ENCODE data around the gene DNAAF5. TPM values are rescaled to one million over a fixed set of nuclear protein-coding genes. Genes with fewer than 3 reads are reported as not detected.

The DNAAF5 gene
- total RNA-seq, 1 donor from 2014 or later: 50.2 TPM

DNA sequence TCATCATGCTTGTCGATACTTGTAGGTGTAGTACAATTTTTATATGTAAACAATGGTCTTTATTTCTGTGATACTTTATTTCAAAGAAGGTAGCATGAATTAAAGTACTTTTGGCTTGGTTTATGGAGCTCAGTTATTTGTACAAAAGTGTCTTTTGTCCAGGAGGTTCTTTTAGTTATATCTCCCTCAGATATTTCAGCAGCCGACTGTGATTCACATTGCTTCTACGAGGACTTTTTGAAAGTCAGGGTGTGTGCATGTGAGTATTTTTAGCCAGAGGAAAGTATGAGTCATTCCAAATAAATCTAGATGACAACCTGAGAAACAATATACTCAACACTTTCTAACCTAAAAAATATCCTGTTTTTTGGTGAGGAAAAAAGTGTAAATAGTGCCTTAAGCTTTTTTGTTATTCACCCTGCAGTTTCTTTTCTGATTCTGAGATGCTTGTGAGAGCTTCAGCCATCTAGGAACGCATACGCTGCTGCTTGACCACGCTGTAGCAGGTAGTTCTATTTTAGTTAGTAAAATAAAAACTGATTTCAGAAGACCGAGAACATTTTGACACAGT lies 105.2 kb downstream of the DNAAF5 start:
- peak; percentile 82 for DNase-seq (ENCODE audit: extremely low read depth, low read depth, low spot score)

DNA sequence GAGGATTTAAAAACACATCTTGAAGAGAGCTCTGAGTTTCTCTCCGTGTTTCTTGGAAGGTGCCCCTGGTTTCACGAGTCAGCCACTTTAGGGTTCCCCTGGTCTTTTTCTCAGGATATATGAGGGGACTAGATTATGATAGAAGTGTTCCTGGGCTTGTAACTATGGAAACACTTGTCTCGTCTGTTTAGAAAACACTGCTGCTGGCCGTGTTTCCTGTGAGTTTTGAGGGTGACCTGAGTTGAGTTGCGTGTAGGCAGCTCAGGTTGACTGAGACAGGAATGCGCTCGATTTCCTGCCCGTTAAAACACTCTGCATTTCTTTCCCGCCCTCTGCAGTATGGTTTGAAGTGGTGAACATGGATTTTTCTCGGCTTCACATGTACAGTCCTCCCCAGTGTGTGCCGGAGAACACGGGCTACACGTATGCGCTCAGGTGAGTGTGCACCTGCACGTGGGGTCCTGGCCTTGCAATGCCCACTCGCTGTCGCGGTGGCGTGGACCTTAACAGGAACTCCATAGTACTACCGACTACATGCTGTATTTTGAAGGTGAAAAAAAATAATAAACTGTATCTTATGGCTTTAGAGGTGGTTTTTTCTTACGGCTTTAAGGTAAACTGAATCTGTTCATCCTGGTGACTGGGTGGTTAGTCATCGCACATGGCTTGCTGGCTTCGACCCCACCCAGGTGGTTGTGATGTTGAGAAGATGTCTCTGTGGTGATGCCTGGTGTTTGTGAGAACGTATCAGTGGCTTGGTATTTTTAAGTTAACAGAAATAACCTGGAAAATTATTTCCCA lies 105.9 kb downstream of the DNAAF5 start, which contains the start of gene SUN1:
SUN1 (plus strand) TSS at position 310 of the 801 bp plus-strand sequence; CDS start at position 359, 49 bp downstream.
- peak; percentile 68 for DNase-seq (ENCODE audit: extremely low read depth, low read depth, low spot score)

DNA sequence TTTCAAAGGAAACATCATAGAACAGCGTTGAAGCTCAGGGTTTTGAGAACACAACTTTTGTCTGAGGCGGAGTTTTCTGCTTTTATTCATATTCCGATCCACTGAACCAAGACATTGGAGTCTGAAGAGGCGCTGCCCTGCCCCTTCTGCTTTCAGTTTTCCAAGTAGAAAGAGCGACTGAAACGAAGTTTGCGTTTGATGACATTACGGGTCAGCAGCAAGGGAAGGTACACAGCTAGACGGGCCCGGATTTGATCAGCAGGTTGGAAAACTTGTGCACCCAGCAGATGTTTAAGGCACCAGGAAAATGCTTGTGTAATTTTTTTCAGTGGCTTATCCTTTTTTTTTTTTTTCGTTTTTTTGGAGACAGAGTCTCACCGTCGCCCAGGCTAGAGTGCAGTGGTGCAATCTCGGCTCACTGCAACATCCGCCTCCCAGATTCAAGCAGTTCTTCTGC lies 106.5 kb downstream of the DNAAF5 start:
- DNase-seq (ENCODE audit: extremely low read depth, low read depth, low spot score): no peak

DNA sequence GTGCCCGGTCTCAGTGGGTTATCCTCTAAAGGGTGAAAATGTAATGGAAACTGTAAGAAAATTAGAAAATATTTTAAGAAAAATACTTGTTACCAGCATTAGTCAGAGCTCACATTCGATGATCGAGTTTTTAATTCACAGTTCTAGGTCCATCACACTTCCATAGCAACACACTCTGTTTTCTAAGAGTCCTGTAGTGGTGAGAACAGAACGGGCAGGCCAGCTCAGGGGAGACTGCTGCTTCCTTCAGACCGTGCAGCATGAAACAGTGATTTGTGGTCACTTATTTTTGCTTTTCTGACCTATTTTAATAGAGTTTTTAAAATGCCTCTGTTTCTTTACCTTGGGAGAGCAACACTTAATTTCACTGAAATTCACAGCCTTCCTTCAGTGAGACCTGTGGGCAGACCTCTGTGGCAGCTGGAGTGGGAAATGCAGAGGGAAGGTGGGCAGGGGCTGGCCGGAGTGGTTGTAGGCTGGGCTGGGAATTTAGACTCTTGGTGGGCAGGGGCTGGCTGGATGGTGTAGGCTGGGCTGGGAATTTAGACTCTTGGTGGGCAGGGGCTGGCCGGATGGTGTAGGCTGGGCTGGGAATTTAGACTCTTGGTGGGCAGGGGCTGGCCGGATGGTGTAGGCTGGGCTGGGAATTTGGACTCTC lies 107.2 kb downstream of the DNAAF5 start:
- DNase-seq (ENCODE audit: extremely low read depth, low read depth, low spot score): no peak

DNA sequence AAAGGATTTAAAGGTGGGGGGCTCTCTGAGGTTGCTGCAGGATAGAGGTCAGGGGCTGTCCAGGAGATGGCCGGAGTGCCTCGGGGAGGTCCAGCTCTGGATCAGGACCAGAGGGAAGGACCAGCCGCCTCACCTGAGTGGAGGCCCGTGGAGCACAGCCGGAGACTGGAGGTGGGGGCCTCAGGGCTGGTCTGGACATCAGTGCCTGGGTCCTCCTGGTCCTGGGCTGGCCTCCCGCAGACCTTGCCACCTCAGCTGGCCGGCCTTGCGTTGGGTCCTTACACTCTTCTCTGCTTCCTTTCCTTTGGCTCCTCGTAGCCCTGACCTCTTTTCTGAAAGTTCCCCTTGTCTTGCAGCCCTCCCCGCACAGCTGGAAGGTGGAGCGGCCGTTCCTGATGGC lies 107.8 kb downstream of the DNAAF5 start:
- DNase-seq (ENCODE audit: extremely low read depth, low read depth, low spot score): no peak

DNA sequence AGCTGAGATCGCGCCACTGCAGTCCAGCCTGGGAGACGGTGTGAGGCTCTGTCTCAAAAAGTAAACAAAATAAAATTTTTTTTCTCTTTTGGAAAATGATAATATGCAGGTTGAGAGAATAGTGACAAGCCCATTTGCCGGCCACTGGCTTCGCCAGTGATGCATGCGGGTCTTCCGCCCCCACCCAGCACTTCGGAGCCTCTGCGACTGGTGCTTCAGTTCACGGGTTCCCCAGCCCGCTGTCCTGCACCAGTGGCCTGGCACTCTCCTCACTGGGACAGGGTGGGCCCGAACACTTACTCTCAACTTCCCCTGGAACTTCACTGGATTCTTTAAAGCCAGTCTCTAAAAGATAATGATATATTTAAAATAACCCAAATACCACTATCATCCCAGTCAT lies 108.5 kb downstream of the DNAAF5 start:
- DNase-seq (ENCODE audit: extremely low read depth, low read depth, low spot score): no peak

DNA sequence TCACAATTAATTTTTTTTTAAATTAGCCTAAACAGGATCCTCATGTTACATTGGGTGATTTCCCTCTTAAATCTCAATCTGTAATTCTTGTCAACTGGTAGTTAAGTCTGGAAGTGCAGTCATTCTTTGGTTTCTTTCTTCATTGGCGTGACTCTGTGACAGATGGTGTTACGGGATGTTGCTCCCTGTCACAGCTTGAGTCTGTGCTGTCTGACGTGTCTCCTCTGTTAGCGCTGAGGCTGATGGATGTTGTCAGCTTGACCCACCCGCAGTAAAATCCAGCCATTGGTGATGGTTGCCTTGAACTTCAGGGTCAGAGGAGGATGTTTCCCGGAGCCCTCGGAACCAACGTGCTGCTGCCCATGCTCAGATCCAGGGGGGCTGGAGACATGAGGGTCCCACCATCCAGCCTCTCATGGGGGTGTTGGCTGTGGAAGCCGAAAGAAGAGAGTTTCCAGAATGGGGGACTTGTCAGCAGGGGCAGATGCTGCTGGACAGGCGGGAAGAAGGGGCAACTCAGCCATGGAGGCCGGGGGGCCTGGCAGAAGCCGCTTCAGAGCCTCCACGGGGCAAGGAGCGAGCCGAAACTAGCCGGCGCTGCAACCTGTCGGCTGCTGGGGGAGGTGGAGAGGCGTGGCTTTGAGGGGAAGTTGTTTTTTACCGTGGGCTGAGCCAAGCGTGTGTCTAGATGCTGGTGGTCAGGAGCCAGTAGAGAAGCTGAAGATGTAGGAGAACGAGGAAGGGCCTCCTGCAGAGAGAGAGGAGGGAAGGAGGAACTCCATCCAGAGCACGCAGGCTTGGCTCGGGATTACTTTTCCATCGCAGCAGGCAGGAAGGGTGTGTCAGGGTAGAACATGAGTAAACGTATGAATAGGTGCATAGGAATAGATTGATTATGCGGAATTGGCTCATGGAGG lies 109.2 kb downstream of the DNAAF5 start:
- DNase-seq (ENCODE audit: extremely low read depth, low read depth, low spot score): no peak

Other genes starting within 250 kb of the DNAAF5 start
- gene PDGFA, start 206.9 kb upstream of the DNAAF5 start, total RNA-seq: 44.5 and 50.6 TPM in 2 replicates
- gene PRKAR1B, start 582 bp downstream of the DNAAF5 start, total RNA-seq: 31.9 and 34.3 TPM in 2 replicates
- 154 and 208 TPM in 2 replicates for gene SUN1, start 105.8 kb downstream of the DNAAF5 start, total RNA-seq
- gene GET4, start 149.9 kb downstream of the DNAAF5 start, total RNA-seq: 35.7 and 41.9 TPM in 2 replicates
- 3.0 and 5.1 TPM in 2 replicates for gene ADAP1, start 228.0 kb downstream of the DNAAF5 start, total RNA-seq
- gene COX19, start 248.8 kb downstream of the DNAAF5 start, total RNA-seq: 5.1 and 9.5 TPM in 2 replicates

Measured in glomerular endothelial cell (primary cell).